DLD1 (cell line): ENCODE measurements around the gene MAP4K4.

Experiments used
- in situ Hi-C: cut with HindIII; loops from 2 replicates; pipeline ENCODE4 v1.10.0; 2017; ENCODE audit warnings: low sequenced_read_pairs

Gene MAP4K4

GRCh38 chr2:101830555-101830954 lies 133.0 kb downstream of the MAP4K4 start:
- in situ Hi-C loops = loop anchor here (25.0 kb wide), 1 partner anchor 107 kb away; no protein-coding TSS in a partner anchor

- in situ Hi-C loops = loop anchor here (25.0 kb wide), 1 partner anchor 106 kb away; no protein-coding TSS in a partner anchor
Measured at GRCh38 chr2:101831351-101831865, 133.9 kb downstream of the MAP4K4 start.

- in situ Hi-C loops = loop anchor here (25.0 kb wide), 1 partner anchor 105 kb away; no protein-coding TSS in a partner anchor
Measured at GRCh38 chr2:101832114-101832513, 134.6 kb downstream of the MAP4K4 start.

- in situ Hi-C loops = loop anchor here (25.0 kb wide), 1 partner anchor 103 kb away; no protein-coding TSS in a partner anchor
Measured at GRCh38 chr2:101833890-101834523, 136.5 kb downstream of the MAP4K4 start.

GRCh38 chr2:101837354-101837753 lies 139.8 kb downstream of the MAP4K4 start:
- in situ Hi-C loops = loop anchor here (25.0 kb wide), 1 partner anchor 100 kb away; no protein-coding TSS in a partner anchor

GRCh38 chr2:101841679-101842327 lies 144.3 kb downstream of the MAP4K4 start:
- in situ Hi-C loops = loop anchor here (25.0 kb wide), 1 partner anchor 95 kb away; no protein-coding TSS in a partner anchor

- in situ Hi-C loops = loop anchor here (25.0 kb wide), 1 partner anchor 95 kb away; no protein-coding TSS in a partner anchor
Measured at GRCh38 chr2:101842471-101842870, 145.0 kb downstream of the MAP4K4 start.

GRCh38 chr2:101843048-101843447 lies 145.5 kb downstream of the MAP4K4 start:
- in situ Hi-C loops = loop anchor here (25.0 kb wide), 1 partner anchor 94 kb away; no protein-coding TSS in a partner anchor

- in situ Hi-C loops = loop anchor here (25.0 kb wide), 1 partner anchor 94 kb away; no protein-coding TSS in a partner anchor
Measured at GRCh38 chr2:101843471-101843870, 146.0 kb downstream of the MAP4K4 start.

- in situ Hi-C loops = loop anchor here (25.0 kb wide), 1 partner anchor 93 kb away; no protein-coding TSS in a partner anchor
Measured at GRCh38 chr2:101844055-101844635, 146.6 kb downstream of the MAP4K4 start.

- in situ Hi-C loops = loop anchor here (25.0 kb wide), 1 partner anchor 90 kb away; no protein-coding TSS in a partner anchor
Measured at GRCh38 chr2:101846973-101847372, 149.5 kb downstream of the MAP4K4 start.

- in situ Hi-C loops = loop anchor here (25.0 kb wide), 1 partner anchor 90 kb away; no protein-coding TSS in a partner anchor
Measured at GRCh38 chr2:101847661-101848339, 150.3 kb downstream of the MAP4K4 start.

GRCh38 chr2:101848769-101849410 lies 151.4 kb downstream of the MAP4K4 start:
- in situ Hi-C loops = loop anchor here (25.0 kb wide), 1 partner anchor 88 kb away; no protein-coding TSS in a partner anchor

GRCh38 chr2:101850450-101850849 lies 152.9 kb downstream of the MAP4K4 start:
- in situ Hi-C loops = no loop called here

GRCh38 chr2:101850991-101851390 lies 153.5 kb downstream of the MAP4K4 start:
- in situ Hi-C loops = no loop called here

- in situ Hi-C loops = no loop called here
Measured at GRCh38 chr2:101852824-101853223, 155.3 kb downstream of the MAP4K4 start.

GRCh38 chr2:101854877-101855276 lies 157.4 kb downstream of the MAP4K4 start:
- in situ Hi-C loops = no loop called here

GRCh38 chr2:101855776-101856175 lies 158.3 kb downstream of the MAP4K4 start:
- in situ Hi-C loops = no loop called here

- in situ Hi-C loops = no loop called here
Measured at GRCh38 chr2:101858246-101858645, 160.7 kb downstream of the MAP4K4 start.

GRCh38 chr2:101858910-101859309 lies 161.4 kb downstream of the MAP4K4 start:
- in situ Hi-C loops = no loop called here
